Cardiac septum (tissue), 1 donor: ENCODE data around the gene TSGA10. TPM values are rescaled to one million over a fixed set of nuclear protein-coding genes. Genes with fewer than 3 reads are reported as not detected.
A peak's percentile ranks its signal among the peaks of the same experiment; 100 is the strongest.
"Not testable (repeated sequence)": the region's sequence is repeated elsewhere in the genome, so short reads cannot be mapped to it uniquely, and the experiment has no call there.

Experiments
- DNase-seq: peaks from one replicate; pipeline ENCODE4 v3.0.0-alpha.2; 2020; ENCODE audit warnings: low spot score
- intact Hi-C: fragments of 100-400 bp; cut with DNase I; formaldehyde crosslinking; loops from one replicate; pipeline ENCODE4 v1.14.0; 2022
- long read RNA-seq: library from polyadenylated mRNA; unstranded; transcript quantifications from one replicate; pipeline ENCODE4 v2.0.0, GENCODE V29; 2021
- total RNA-seq: library from RNA; stranded (reverse); fragmentation: NEBNext Ultra II Directional; extraction: Animal tissue kit (Norgen Biotek cat#: 25700); gene quantifications from one replicate; pipeline ENCODE4 v1.2.1, GENCODE V29; 2021
- donor health status: DM: no; HTN: no; CAD: no.

Gene TSGA10
- 1.6 TPM for total RNA-seq
- long read RNA-seq, partial matches to known transcripts: 2 of 3 reads
- long read RNA-seq, other reads (novel, unspliced or antisense): 1 of 3 reads

- peak; percentile 93 for DNase-seq
- intact Hi-C loops: loop anchor here (2.0 kb wide), 2 partner anchors 14 to 182 kb away; partner anchors contain the start of genes C2orf15, EIF5B and TXNDC9
Measured at GRCh38 chr2:99154643-99155536, at the start of gene TSGA10, which contains the start of gene LIPT1. Gene TSGA10, minus strand, starts transcription at chr2:99154942. Its CDS starts 45,503 bp downstream, at chr2:99109439. Gene LIPT1, plus strand, starts transcription at chr2:99154967. Its CDS starts 6,991 bp downstream, at chr2:99161958.

- intact Hi-C loops: no loop called here
- no peak for DNase-seq
Measured at GRCh38 chr2:99201959-99202678, 47.4 kb upstream of the TSGA10 start.

- intact Hi-C loops: no loop called here
- no peak for DNase-seq
Measured at GRCh38 chr2:99200076-99200800, 45.5 kb upstream of the TSGA10 start.

- no peak for DNase-seq
- intact Hi-C loops: no loop called here
Measured at GRCh38 chr2:99198103-99198841, 43.5 kb upstream of the TSGA10 start.

GRCh38 chr2:99192364-99192763, 37.6 kb upstream of the TSGA10 start:
- not testable (repeated sequence) for DNase-seq

GRCh38 chr2:99190548-99190947, 35.8 kb upstream of the TSGA10 start:
- no peak for DNase-seq
- intact Hi-C loops: no loop called here

More at GRCh38 chr2:99192364-99192763, 37.6 kb upstream of the TSGA10 start:
- intact Hi-C loops: not testable (repeated sequence)

GRCh38 chr2:99188357-99188756, 33.6 kb upstream of the TSGA10 start:
- intact Hi-C loops: no loop called here
- DNase-seq: no peak

- intact Hi-C loops: no loop called here
- DNase-seq: no peak
Measured at GRCh38 chr2:99187011-99187410, 32.3 kb upstream of the TSGA10 start.

- intact Hi-C loops: loop anchor here (5.0 kb wide), 1 partner anchor 43 kb away; the partner anchor contains the start of gene C2orf15
- no peak for DNase-seq
Measured at GRCh38 chr2:99184811-99185210, 30.1 kb upstream of the TSGA10 start.

GRCh38 chr2:99183025-99183424, 28.3 kb upstream of the TSGA10 start:
- no peak for DNase-seq
- intact Hi-C loops: loop anchor here (5.0 kb wide), 1 partner anchor 41 kb away; the partner anchor contains the start of gene C2orf15

- intact Hi-C loops: loop anchor here (2.0 to 5.0 kb wide), 3 partner anchors 39 to 309 kb away; partner anchors contain the start of genes C2orf15, EIF5B, REV1 and TXNDC9
- DNase-seq: no peak
Measured at GRCh38 chr2:99181624-99182000, 26.9 kb upstream of the TSGA10 start.

GRCh38 chr2:99180755-99181623, 26.2 kb upstream of the TSGA10 start, which contains the start of the genes MITD1 and MRPL30:
Gene MITD1, minus strand, starts transcription at chr2:99181058. Its CDS starts 77 bp downstream, at chr2:99180981.
Gene MRPL30, plus strand, starts transcription at chr2:99181184. Its CDS starts 5,020 bp downstream, at chr2:99186204.
- intact Hi-C loops: loop anchor here (2.0 to 5.0 kb wide), 3 partner anchors 39 to 310 kb away; partner anchors contain the start of genes C2orf15, EIF5B, REV1 and TXNDC9
- peak; percentile 96 for DNase-seq

- intact Hi-C loops: no loop called here
- no peak for DNase-seq
Measured at GRCh38 chr2:99171377-99172140, 16.8 kb upstream of the TSGA10 start.

- intact Hi-C loops: no loop called here
- no peak for DNase-seq
Measured at GRCh38 chr2:99169534-99169933, 14.8 kb upstream of the TSGA10 start.

- DNase-seq: no peak
- intact Hi-C loops: no loop called here
Measured at GRCh38 chr2:99166218-99166617, 11.5 kb upstream of the TSGA10 start.

- intact Hi-C loops: no loop called here
- no peak for DNase-seq
Measured at GRCh38 chr2:99159594-99159993, 4.9 kb upstream of the TSGA10 start.

GRCh38 chr2:99158599-99158998, 3.9 kb upstream of the TSGA10 start:
- DNase-seq: no peak
- intact Hi-C loops: no loop called here
